Measurements from ENCODE around the gene DTYMK. TPM values are rescaled to one million over a fixed set of nuclear protein-coding genes. Genes with fewer than 3 reads are reported as not detected.
"Not testable (repeated sequence)": the region's sequence is repeated elsewhere in the genome, so short reads cannot be mapped to it uniquely, and the experiment has no call there.

DTYMK gene
- total RNA-seq, 1 donor from 2014 or later = 26.1 TPM

DNA sequence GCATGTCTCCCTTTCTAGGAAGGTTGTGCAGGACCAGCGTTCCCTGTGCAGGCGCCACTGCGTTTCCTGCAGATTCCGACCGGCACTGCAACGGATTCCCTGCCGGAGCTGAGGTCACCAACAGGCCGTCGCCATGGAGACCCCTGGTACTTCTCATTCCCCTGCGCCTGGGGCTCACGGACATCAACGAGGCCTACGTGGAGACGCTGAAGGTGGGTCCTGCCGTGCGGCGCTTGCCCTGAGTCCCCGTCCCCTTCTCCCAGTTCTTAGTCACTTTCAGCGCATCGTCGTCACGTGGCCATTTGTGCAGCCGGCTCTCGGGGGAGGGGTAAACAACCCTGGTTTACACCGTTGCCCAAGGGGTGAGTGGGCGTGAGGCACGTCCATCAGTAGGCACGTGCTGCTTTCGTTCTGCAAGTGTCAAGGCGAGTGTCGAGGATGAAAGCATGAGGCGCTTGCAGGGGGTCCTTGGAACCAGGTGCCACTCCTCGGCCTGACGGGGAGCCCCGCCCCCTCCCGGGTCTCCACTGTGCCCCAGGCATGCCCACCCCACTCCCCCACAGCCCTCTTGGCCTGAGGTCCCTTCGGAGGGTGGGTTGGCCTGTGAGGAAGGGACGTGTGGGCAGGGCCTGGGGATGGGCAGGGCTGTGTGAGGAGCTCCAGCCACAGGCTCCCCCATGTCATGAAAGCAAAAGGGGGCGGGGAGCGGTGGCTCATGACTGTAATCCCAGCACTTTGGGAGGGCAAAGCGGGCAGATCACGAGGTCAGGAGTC, 19.8 kb downstream of the DTYMK start:
- DNase-seq (ENCODE audit: low read depth) (peak; percentile 56), FAIRE-seq (no peak)
- Histone ChIP-seq H3K4me3 (ENCODE audit: insufficient read depth, low read depth, low read length) (no peak overlapping the region), H3K4me2 (ENCODE audit: low read length) (peak overlapping the region; percentile 78), H3K9me3 (ENCODE audit: insufficient read depth, low read depth, low read length) (no peaks in the 10 kb centered on the region), H3K9ac (ENCODE audit: low read length) (peak overlapping the region; percentile 83), H3K27ac (ENCODE audit: low read depth, low read length) (peak overlapping the region; percentile 29), H4K20me1 (ENCODE audit: insufficient read depth, low read length) (peaks cover 6% of the 10 kb centered on the region), H3K79me2 (ENCODE audit: insufficient read depth, low read length) (no peaks in the 10 kb centered on the region), H3K27me3 (ENCODE audit: insufficient read depth, low read length) (no peaks in the 10 kb centered on the region), H3K4me1 (ENCODE audit: insufficient read depth, low read length) (peaks cover 27% of the 10 kb centered on the region), H3K36me3 (ENCODE audit: insufficient read depth, low read length) (peaks cover 2% of the 10 kb centered on the region), H2AFZ (ENCODE audit: low read depth, low read length) (peak overlapping the region; percentile 16)
- H3K27ac Mint-ChIP-seq (ENCODE audit: unreplicated experiment) = no peak overlapping the region
- peaks cover 17% of the 10 kb centered on the region for H3K4me1 Mint-ChIP-seq (ENCODE audit: low read depth, unreplicated experiment)
- H3K4me3 Mint-ChIP-seq (ENCODE audit: unreplicated experiment) = no peak overlapping the region
- no peaks in the 10 kb centered on the region for H3K27me3 Mint-ChIP-seq (ENCODE audit: low read depth, unreplicated experiment)
- H3K36me3 Mint-ChIP-seq (ENCODE audit: low read depth, unreplicated experiment) = peaks cover 4% of the 10 kb centered on the region
- TF ChIP-seq, protein P1, sequence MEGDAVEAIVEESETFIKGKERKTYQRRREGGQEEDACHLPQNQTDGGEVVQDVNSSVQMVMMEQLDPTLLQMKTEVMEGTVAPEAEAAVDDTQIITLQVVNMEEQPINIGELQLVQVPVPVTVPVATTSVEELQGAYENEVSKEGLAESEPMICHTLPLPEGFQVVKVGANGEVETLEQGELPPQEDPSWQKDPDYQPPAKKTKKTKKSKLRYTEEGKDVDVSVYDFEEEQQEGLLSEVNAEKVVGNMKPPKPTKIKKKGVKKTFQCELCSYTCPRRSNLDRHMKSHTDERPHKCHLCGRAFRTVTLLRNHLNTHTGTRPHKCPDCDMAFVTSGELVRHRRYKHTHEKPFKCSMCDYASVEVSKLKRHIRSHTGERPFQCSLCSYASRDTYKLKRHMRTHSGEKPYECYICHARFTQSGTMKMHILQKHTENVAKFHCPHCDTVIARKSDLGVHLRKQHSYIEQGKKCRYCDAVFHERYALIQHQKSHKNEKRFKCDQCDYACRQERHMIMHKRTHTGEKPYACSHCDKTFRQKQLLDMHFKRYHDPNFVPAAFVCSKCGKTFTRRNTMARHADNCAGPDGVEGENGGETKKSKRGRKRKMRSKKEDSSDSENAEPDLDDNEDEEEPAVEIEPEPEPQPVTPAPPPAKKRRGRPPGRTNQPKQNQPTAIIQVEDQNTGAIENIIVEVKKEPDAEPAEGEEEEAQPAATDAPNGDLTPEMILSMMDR (IDR thresholded peaks at IDR 0.05; ENCODE audit: insufficient read depth, low read depth, low read length) = no peak
- no peak for TF ChIP-seq EZH2 (IDR thresholded peaks at IDR 0.05; ENCODE audit: insufficient read depth, low read length)
- H3K9me3 Mint-ChIP-seq (ENCODE audit: unreplicated experiment) = no peaks in the 10 kb centered on the region

DNA sequence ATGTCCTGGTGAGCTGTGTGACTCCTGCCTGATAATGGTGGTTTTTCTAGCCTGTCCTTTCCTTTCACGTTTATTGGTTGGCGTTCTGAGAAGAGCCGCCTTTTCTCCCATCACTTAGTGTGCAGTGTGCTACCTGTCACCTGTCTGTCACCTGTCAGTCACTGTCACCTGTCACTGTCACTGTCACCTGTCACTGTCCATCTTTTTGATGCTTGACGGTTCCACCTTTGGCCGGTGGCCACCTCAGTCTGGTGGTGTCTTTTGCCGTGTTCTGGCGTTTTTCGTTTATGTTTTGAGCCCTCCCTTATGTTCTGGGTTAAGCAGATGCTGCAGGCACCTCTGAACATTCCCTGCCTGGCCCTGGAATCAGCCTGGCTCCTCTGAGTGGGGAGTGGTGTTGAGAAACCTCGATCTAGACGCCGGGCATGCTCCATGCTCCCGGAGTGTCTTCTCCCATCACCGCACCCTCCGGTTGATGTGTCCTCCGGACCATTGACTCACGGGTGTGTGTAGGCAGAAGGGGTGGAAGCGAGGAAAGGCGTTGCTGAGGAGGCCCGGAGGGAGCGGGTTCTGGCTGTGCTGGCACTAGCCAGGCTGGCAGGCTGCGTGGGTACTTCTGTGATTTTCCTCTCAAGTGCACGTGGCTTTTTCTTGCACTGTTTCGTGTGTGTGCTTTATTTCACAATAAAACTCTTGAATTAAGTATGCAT, 20.7 kb downstream of the DTYMK start:
- peaks cover 9% of the 10 kb centered on the region for H4K20me1 ChIP-seq (ENCODE audit: insufficient read depth, low read length)
- Mint-ChIP-seq H3K36me3 (ENCODE audit: low read depth, unreplicated experiment) (peaks cover 5% of the 10 kb centered on the region), H3K27ac (ENCODE audit: unreplicated experiment) (peak overlapping the region; percentile 88), H3K27me3 (ENCODE audit: low read depth, unreplicated experiment) (no peaks in the 10 kb centered on the region), H3K9me3 (ENCODE audit: unreplicated experiment) (no peaks in the 10 kb centered on the region), H3K4me3 (ENCODE audit: unreplicated experiment) (peak overlapping the region; percentile 1), H3K4me1 (ENCODE audit: low read depth, unreplicated experiment) (peaks cover 17% of the 10 kb centered on the region)
- no peaks in the 10 kb centered on the region for H3K79me2 ChIP-seq (ENCODE audit: insufficient read depth, low read length)
- peak overlapping the region; percentile 78 for H3K4me2 ChIP-seq (ENCODE audit: low read length)
- H3K9me3 ChIP-seq (ENCODE audit: insufficient read depth, low read depth, low read length) = no peaks in the 10 kb centered on the region
- no peaks in the 10 kb centered on the region for H3K27me3 ChIP-seq (ENCODE audit: insufficient read depth, low read length)
- H3K27ac ChIP-seq (ENCODE audit: low read depth, low read length) = peak overlapping the region; percentile 94
- H3K9ac ChIP-seq (ENCODE audit: low read length) = peak overlapping the region; percentile 83
- peak overlapping the region; percentile 31 for H3K4me3 ChIP-seq (ENCODE audit: insufficient read depth, low read depth, low read length)
- FAIRE-seq (no peak), DNase-seq (ENCODE audit: low read depth) (peak; percentile 25)
- TF ChIP-seq, protein P1 (IDR thresholded peaks at IDR 0.05; ENCODE audit: insufficient read depth, low read depth, low read length) = no peak
- TF ChIP-seq EZH2 (IDR thresholded peaks at IDR 0.05; ENCODE audit: insufficient read depth, low read length) = no peak
- peak overlapping the region; percentile 71 for H2AFZ ChIP-seq (ENCODE audit: low read depth, low read length)
- H3K36me3 ChIP-seq (ENCODE audit: insufficient read depth, low read length) = peaks cover 2% of the 10 kb centered on the region
- H3K4me1 ChIP-seq (ENCODE audit: insufficient read depth, low read length) = peaks cover 27% of the 10 kb centered on the region

DNA sequence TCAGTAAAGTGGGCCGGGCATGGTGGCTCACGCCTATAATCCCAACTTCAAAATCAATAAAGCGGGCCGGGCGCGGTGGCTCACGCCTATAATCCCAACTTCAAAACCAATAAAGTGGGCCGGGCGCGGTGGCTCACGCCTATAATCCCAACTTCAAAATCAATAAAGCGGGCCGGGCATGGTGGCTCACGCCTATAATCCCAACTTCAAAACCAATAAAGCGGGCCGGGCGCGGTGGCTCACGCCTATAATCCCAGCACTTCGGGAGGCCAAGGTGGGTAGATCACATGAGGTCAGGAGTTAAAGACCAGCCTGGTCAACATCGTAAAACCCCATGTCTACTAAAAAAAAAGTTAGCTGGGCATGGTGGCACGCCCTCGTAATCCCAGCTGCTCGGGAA, 23.9 kb downstream of the DTYMK start:
- H3K27ac Mint-ChIP-seq (ENCODE audit: unreplicated experiment); H2AFZ ChIP-seq (ENCODE audit: low read depth, low read length); H3K9ac ChIP-seq (ENCODE audit: low read length); H3K9me3 Mint-ChIP-seq (ENCODE audit: unreplicated experiment); FAIRE-seq; DNase-seq (ENCODE audit: low read depth); H3K9me3 ChIP-seq (ENCODE audit: insufficient read depth, low read depth, low read length); H3K4me3 Mint-ChIP-seq (ENCODE audit: unreplicated experiment); H3K27me3 ChIP-seq (ENCODE audit: insufficient read depth, low read length); H3K27ac ChIP-seq (ENCODE audit: low read depth, low read length); H3K27me3 Mint-ChIP-seq (ENCODE audit: low read depth, unreplicated experiment); H3K4me2 ChIP-seq (ENCODE audit: low read length); H3K36me3 ChIP-seq (ENCODE audit: insufficient read depth, low read length); H3K4me3 ChIP-seq (ENCODE audit: insufficient read depth, low read depth, low read length); H3K79me2 ChIP-seq (ENCODE audit: insufficient read depth, low read length): not testable (repeated sequence)
- Mint-ChIP-seq H3K4me1 (ENCODE audit: low read depth, unreplicated experiment) (peaks cover 17% of the 10 kb centered on the region), H3K36me3 (ENCODE audit: low read depth, unreplicated experiment) (peaks cover 22% of the 10 kb centered on the region)
- Histone ChIP-seq H4K20me1 (ENCODE audit: insufficient read depth, low read length) (peaks cover 14% of the 10 kb centered on the region), H3K4me1 (ENCODE audit: insufficient read depth, low read length) (peaks cover 27% of the 10 kb centered on the region)
